Measurements from ENCODE around the gene PKDREJ.

- TF ChIP-seq CTCF (IDR thresholded peaks at IDR 0.05; ENCODE audit: low read depth, low read length) (no peak), POLR2A (IDR thresholded peaks at IDR 0.05; ENCODE audit: extremely low read depth, insufficient read length) (no peak), MYC (IDR thresholded peaks at IDR 0.05; ENCODE audit: low read depth, low read length) (no peak)
These were observed 10.4 kb upstream of the PKDREJ start for GRCh38 chr22:46273432-46274148.
